Neuronal stem cell (in vitro differentiated cells): ENCODE data around the gene UBAC2.

Source experiments
- DNase-seq: peaks from one replicate; pipeline ENCODE4 v3.0.0-alpha.2; 2013; ENCODE audit warnings: low spot score
- H2AFZ ChIP-seq: one replicate; pipeline ENCODE4 v1.6.1; 2013; ENCODE audit warnings: mild to moderate bottlenecking, low read length, inconsistent platforms
- H2AK5ac ChIP-seq: 2 replicates; pipeline ENCODE4 v1.6.1; 2013; ENCODE audit warnings: low read depth, mild to moderate bottlenecking, inconsistent platforms, low read length, moderate library complexity, mixed read lengths
- H2BK120ac ChIP-seq: 2 replicates; pipeline ENCODE4 v1.6.1; 2013; ENCODE audit warnings: low read depth, mild to moderate bottlenecking, inconsistent platforms, low read length, moderate library complexity, mixed read lengths
- H2BK12ac ChIP-seq: one replicate; pipeline ENCODE4 v1.6.1; 2013; ENCODE audit warnings: low read length, inconsistent platforms
- H2BK15ac ChIP-seq: 2 replicates; pipeline ENCODE4 v1.6.1; 2013; ENCODE audit warnings: mild to moderate bottlenecking, low read length, inconsistent platforms, mixed read lengths
- H2BK5ac ChIP-seq: one replicate; pipeline ENCODE4 v1.6.1; 2013; ENCODE audit warnings: inconsistent platforms, mild to moderate bottlenecking, low read length, moderate library complexity
- H3K14ac ChIP-seq: one replicate; pipeline ENCODE4 v1.6.1; 2013; ENCODE audit warnings: low read length, inconsistent platforms
- H3K18ac ChIP-seq: 2 replicates; pipeline ENCODE4 v1.6.1; 2013; ENCODE audit warnings: low read length, inconsistent platforms
- H3K23ac ChIP-seq: 2 replicates; pipeline ENCODE4 v1.6.1; 2013; ENCODE audit warnings: low read depth, mild to moderate bottlenecking, mixed read lengths, low read length, inconsistent platforms; ENCODE audit not compliant: poor library complexity
- H3K27ac ChIP-seq: replicated peaks from 3 replicates; pipeline ENCODE4 v1.5.1; 2013; ENCODE audit warnings: low read length, inconsistent platforms
- H3K27me3 ChIP-seq, 3 experiments: 2 replicates each; pipeline ENCODE4 v1.6.1; 2013; ENCODE audit warnings: low read length in 3 of 3, mild to moderate bottlenecking in 2 of 3, inconsistent platforms in 1 of 3, low read depth in 1 of 3, mixed read lengths in 1 of 3, moderate library complexity in 1 of 3; ENCODE audit not compliant: control insufficient read depth in 3 of 3, insufficient read depth in 3 of 3
- H3K36me3 ChIP-seq, 2 donors: replicated peaks in 1 of 2; 2 replicates each; pipeline ENCODE4 v1.6.1; 2013; ENCODE audit warnings: low read length in 2 of 2; ENCODE audit not compliant: control insufficient read depth in 2 of 2, insufficient read depth in 2 of 2
- H3K4ac ChIP-seq: 2 replicates; pipeline ENCODE4 v1.6.1; 2013; ENCODE audit warnings: inconsistent platforms, mild to moderate bottlenecking, low read length, moderate library complexity
- H3K4me1 ChIP-seq, 2 donors: 1 replicate in 1 of 2; 2 replicates in 1 of 2; pipeline ENCODE4 v1.6.1; 2013; ENCODE audit warnings: low read length in 2 of 2, low read depth in 1 of 2; ENCODE audit not compliant: control insufficient read depth in 2 of 2, insufficient read depth in 1 of 2
- H3K4me2 ChIP-seq: one replicate; pipeline ENCODE4 v1.6.1; 2013; ENCODE audit warnings: mild to moderate bottlenecking, low read length, inconsistent platforms; ENCODE audit not compliant: insufficient read depth, poor library complexity, severe bottlenecking
- H3K4me3 ChIP-seq, 2 donors: 2 replicates each; pipeline ENCODE4 v1.5.1; 2013; ENCODE audit warnings: low read length in 2 of 2, mild to moderate bottlenecking in 2 of 2, inconsistent platforms in 1 of 2, moderate library complexity in 1 of 2
- H3K79me1 ChIP-seq: one replicate; pipeline ENCODE4 v1.6.1; 2013; ENCODE audit warnings: low read depth, mild to moderate bottlenecking, inconsistent platforms, low read length, moderate library complexity
- H3K9ac ChIP-seq: one replicate; pipeline ENCODE4 v1.6.1; 2013; ENCODE audit warnings: mild to moderate bottlenecking, low read depth, low read length, inconsistent platforms; ENCODE audit not compliant: poor library complexity
- H3K9me3 ChIP-seq, 2 donors: replicated peaks in 1 of 2; 2 replicates each; pipeline versions ENCODE3 to v1.6.1; 2013; ENCODE audit warnings: low read length in 2 of 2, mild to moderate bottlenecking in 2 of 2, inconsistent platforms in 1 of 2, low read depth in 1 of 2, mixed read lengths in 1 of 2, moderate library complexity in 1 of 2; ENCODE audit not compliant: control insufficient read depth in 2 of 2, insufficient read depth in 1 of 2
- H4K8ac ChIP-seq: one replicate; pipeline ENCODE4 v1.6.1; 2013; ENCODE audit warnings: low read depth, mild to moderate bottlenecking, inconsistent platforms, low read length, moderate library complexity
- H4K91ac ChIP-seq: one replicate; pipeline ENCODE4 v1.6.1; 2013; ENCODE audit warnings: low read length, low read depth, mild to moderate bottlenecking, inconsistent platforms; ENCODE audit not compliant: poor library complexity
- WGBS, 2 donors: extraction: QIAGEN DNeasy Blood & Tissue Kit; methylation state at CpG; one replicate each; pipeline ENCODE4 v1.1.7; 2013; ENCODE audit warnings: missing lambda C conversion rate in 2 of 2, mixed read lengths in 1 of 2; ENCODE audit not compliant: insufficient read length in 2 of 2, insufficient replicate concordance in 1 of 2; ENCODE audit errors: extremely low coverage in 2 of 2; 5-methylcytosine and 5-hydroxymethylcytosine counted together

UBAC2 gene

GRCh38 chr13:99299920-99300341 is 99.3 kb downstream of the UBAC2 start:
- H2BK120ac ChIP-seq = no peak overlapping the region
- H4K91ac ChIP-seq = no peak overlapping the region
- H3K4me2 ChIP-seq = no peak overlapping the region
- H2BK5ac ChIP-seq = no peak overlapping the region
- no CpG with 5 or more reads among the region's 4 CpGs for WGBS, 2 donors
- H4K8ac ChIP-seq = no peak overlapping the region
- no peak overlapping the region for H2BK15ac ChIP-seq
- H3K4me3 ChIP-seq = no peak overlapping the region
- no peak for DNase-seq
- H3K9ac ChIP-seq = no peak overlapping the region
- H2BK12ac ChIP-seq = no peak overlapping the region
- no peaks in the 10 kb centered on the region for H3K4me1 ChIP-seq
- H3K9me3 ChIP-seq = peaks cover 0 to 3% of the 10 kb centered on the region in 2 donors
- H3K4ac ChIP-seq = no peak overlapping the region
- no peak overlapping the region for H2AK5ac ChIP-seq
- H3K27ac ChIP-seq = no peak overlapping the region
- H3K14ac ChIP-seq = no peak overlapping the region
- no peak overlapping the region for H2AFZ ChIP-seq
- H3K27me3 ChIP-seq = no peaks in the 10 kb centered on the region
- no peak overlapping the region for H3K18ac ChIP-seq
- peaks cover 4% of the 10 kb centered on the region in 2 donors for H3K36me3 ChIP-seq
- no peaks in the 10 kb centered on the region for H3K79me1 ChIP-seq
- no peak overlapping the region for H3K23ac ChIP-seq

- Histone ChIP-seq H3K27ac (no peak overlapping the region), H2BK5ac (no peak overlapping the region), H3K27me3 (no peaks in the 10 kb centered on the region), H3K4me1 (no peaks in the 10 kb centered on the region), H2AK5ac (no peak overlapping the region), H3K23ac (no peak overlapping the region), H2BK12ac (no peak overlapping the region), H3K4ac (no peak overlapping the region), H2BK120ac (no peak overlapping the region), H3K4me2 (no peak overlapping the region), H2BK15ac (no peak overlapping the region), H3K79me1 (peaks cover 1% of the 10 kb centered on the region), H3K9ac (no peak overlapping the region), H4K8ac (no peak overlapping the region), H3K14ac (no peak overlapping the region), H3K18ac (no peak overlapping the region), H3K36me3 (peaks cover 4% of the 10 kb centered on the region in 2 donors), H4K91ac (no peak overlapping the region), H2AFZ (no peak overlapping the region), H3K9me3 (peaks cover 0 to 3% of the 10 kb centered on the region in 2 donors), H3K4me3 (no peak overlapping the region)
- WGBS, 2 donors = no CpG with 5 or more reads among the region's 7 CpGs
- DNase-seq = no peak
Measured at GRCh38 chr13:99301056-99301838, 100.6 kb downstream of the UBAC2 start.

GRCh38 chr13:99301913-99302636 is 101.4 kb downstream of the UBAC2 start:
- Histone ChIP-seq H3K79me1 (peaks cover 1% of the 10 kb centered on the region), H3K27ac (no peak overlapping the region), H2AFZ (no peak overlapping the region), H3K18ac (no peak overlapping the region), H4K8ac (no peak overlapping the region), H2BK120ac (no peak overlapping the region), H3K4ac (no peak overlapping the region), H3K27me3 (no peaks in the 10 kb centered on the region), H3K4me3 (no peak overlapping the region), H4K91ac (no peak overlapping the region), H2BK5ac (no peak overlapping the region), H2AK5ac (no peak overlapping the region), H2BK12ac (no peak overlapping the region), H3K4me1 (peaks cover 0 to 5% of the 10 kb centered on the region in 2 donors), H3K9me3 (peaks cover 0 to 3% of the 10 kb centered on the region in 2 donors), H3K14ac (no peak overlapping the region), H3K23ac (no peak overlapping the region), H3K36me3 (peaks cover 4% of the 10 kb centered on the region in 2 donors), H3K4me2 (no peak overlapping the region), H3K9ac (no peak overlapping the region), H2BK15ac (no peak overlapping the region)
- DNase-seq = no peak
- no CpG with 5 or more reads among the region's 1 CpG for WGBS, 2 donors
